NCI-H69 (cell line): ENCODE measurements around the gene TRIO.

Experiments
- DNase-seq: peaks from one replicate; lab custom pipeline; 2025; lab: John Stamatoyannopoulos, UW

TRIO gene

GRCh38 chr5:14557203-14557770, 414.1 kb downstream of the TRIO start:
- DNase-seq, result peak; percentile 60

DNA sequence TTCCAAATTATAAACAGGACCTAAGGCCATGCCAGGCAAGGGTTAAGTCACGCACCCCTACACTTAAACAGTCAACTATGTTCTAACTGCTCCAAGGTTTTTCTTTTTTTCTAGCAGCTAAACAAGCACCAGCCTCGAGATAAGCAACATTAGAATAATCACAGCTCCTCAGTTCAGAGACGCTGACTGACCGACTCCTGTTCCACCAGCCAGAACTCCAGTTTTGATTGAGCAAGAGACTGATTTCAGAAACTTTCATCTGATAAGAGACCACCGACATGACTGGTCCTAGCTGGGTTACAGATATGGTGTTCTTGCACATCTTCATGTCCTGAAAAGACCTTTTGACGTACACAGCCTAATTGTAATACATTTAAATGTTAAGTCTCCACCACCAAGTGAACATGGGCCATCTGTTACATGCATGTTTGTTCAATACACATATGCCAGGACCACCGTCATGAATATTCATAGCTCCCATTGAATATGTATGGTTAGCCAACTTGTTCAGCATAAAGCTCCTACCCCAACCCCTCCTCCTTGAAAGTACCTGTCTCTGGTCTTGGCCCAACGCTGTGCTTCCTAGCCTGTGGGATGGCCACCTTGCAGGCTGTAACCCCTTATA, 414.8 kb downstream of the TRIO start:
- DNase-seq, result peak; percentile 57
